ENCODE results near the gene SEC61G.

Gene SEC61G

GRCh38 chr7:54757711-54758110 lies 1.3 kb downstream of the SEC61G start:
- no peak for DNase-seq

DNA sequence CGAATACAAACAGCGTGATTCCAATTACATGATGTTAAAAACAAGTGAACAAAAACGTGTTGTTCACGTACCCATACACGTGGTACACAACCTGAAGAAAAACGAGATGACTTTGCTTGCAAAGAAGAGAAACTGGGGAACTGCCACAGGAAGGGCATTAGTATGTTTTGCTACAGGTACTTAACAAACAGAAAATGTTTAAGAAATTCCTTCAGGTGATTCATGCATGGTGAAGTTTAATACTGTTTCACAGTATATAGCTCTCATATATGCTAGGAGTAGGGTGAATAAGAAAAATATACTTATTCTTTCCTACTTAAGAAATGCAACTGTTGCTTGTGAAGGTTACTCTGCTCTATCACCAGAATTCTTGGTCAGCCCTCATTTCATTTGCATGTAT lies 9.8 kb downstream of the SEC61G start:
- DNase-seq = no peak

GRCh38 chr7:54747234-54747633 lies 11.8 kb downstream of the SEC61G start:
- DNase-seq = no peak

GRCh38 chr7:54743580-54743979 lies 15.4 kb downstream of the SEC61G start:
- DNase-seq = no peak

GRCh38 chr7:54738737-54739136 lies 20.3 kb downstream of the SEC61G start:
- DNase-seq = no peak

GRCh38 chr7:54729107-54729506 lies 29.9 kb downstream of the SEC61G start:
- no peak for DNase-seq

- DNase-seq = no peak
Observed at GRCh38 chr7:54728411-54728810, 30.6 kb downstream of the SEC61G start.

DNA sequence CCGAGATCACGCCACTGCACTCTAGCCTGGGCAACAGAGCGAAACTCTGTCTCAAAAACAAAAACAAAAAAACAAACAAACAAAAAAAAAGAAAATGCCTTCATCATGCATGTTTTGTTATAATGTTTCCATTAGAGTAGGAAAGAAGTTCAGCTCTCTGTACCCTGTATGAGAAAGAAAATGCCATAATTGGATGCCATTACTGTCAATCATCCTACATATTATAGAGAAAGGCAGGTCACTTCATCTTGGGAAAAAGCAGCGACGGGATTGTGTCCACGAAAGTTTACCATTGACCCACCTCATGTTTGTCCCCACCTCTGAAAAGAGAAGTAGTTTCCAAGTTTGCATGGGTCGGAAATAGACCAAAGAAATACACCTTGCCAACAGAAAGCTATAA lies 33.8 kb downstream of the SEC61G start:
- no peak for DNase-seq

GRCh38 chr7:54722502-54722901 lies 36.5 kb downstream of the SEC61G start:
- DNase-seq = no peak

- DNase-seq = no peak
Observed at GRCh38 chr7:54722026-54722425, 37.0 kb downstream of the SEC61G start.

- no peak for DNase-seq
Observed at GRCh38 chr7:54719974-54720373, 39.0 kb downstream of the SEC61G start.

- DNase-seq = no peak
Observed at GRCh38 chr7:54719425-54719824, 39.6 kb downstream of the SEC61G start.

DNA sequence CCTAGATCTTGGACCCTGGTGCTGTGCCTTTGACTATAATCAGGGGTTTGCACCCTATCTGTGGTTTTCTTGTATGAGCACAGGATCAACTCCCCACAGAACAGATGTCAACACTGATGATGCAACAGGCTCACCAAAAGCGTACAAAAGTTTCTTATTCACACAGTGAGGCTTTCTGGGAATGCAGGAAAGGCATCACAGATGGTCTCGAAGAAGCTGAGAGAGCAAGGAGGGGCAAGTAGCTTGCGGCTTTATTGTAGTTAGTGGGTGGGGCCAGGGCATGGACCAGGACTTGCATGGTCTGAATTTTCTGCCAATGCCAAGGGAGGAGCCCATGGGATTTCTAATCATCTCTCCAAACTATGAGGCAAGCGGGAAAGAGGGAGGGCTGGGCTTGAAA lies 46.2 kb downstream of the SEC61G start:
- DNase-seq = no peak

DNA sequence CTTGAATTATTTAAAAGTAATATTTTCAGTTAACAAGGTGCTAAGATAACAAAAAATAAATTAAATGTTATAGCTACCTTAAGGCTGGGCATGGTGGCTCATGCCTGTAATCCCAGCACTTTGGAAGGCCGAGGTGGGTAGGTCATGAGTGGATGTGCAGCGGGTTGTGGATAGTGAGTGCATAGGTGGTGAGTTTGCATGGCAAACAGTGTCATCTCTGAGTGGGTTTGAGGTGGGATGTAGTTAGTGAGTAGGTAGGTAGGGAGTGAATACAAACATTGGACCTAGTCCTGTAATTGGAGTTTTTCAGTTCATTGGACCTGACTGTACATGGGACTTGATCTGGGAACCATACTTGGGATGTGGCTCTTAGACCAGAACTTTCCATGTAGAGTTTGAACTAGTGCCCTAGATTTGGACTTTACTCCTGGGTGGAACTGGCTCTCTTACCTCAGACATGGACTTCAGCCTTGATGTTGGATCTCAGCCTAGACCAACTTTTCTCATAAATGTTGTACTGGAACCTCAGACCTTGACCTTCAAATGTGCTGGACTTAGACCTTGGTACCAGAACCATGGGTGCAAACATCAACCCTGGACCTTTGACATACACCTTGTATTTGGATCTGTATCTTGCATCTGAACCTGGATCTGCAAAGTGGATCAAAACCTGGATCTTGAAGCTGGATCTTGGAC lies 47.0 kb downstream of the SEC61G start:
- no peak for DNase-seq

- DNase-seq = no peak
Observed at GRCh38 chr7:54709283-54709682, 49.7 kb downstream of the SEC61G start.

- no peak for DNase-seq
Observed at GRCh38 chr7:54705436-54705835, 53.6 kb downstream of the SEC61G start.

DNA sequence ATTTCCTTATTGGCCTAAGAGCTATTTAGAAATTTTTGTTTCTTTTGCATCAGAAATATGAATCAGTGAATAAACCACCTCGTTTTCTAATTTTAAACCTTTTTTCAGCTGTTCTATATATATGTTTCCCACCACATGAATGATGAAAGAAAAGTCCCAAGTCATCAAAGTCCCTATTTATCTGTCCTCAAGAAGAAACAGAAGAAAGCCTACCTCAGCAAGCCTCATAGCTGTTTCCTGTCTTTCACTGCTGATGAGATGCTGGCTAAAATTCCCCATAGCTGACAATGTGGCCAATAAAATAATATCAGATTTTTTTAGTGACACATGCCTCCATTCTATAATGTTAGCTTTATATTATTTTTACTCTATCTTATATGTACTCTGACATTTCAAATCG lies 54.2 kb downstream of the SEC61G start:
- no peak for DNase-seq
